GM19463 (cell line): ENCODE data around the gene KLHL6.
"Not testable (repeated sequence)": the region's sequence is repeated elsewhere in the genome, so short reads cannot be mapped to it uniquely, and the experiment has no call there.

Experiments
- ATAC-seq: cut with Tn5 transposase; IDR thresholded peaks from one replicate; pipeline ENCODE4 v1.9.1; 2021; ENCODE audit warnings: mild to moderate bottlenecking, moderate library complexity; ENCODE audit not compliant: unreplicated experiment

Gene KLHL6

DNA sequence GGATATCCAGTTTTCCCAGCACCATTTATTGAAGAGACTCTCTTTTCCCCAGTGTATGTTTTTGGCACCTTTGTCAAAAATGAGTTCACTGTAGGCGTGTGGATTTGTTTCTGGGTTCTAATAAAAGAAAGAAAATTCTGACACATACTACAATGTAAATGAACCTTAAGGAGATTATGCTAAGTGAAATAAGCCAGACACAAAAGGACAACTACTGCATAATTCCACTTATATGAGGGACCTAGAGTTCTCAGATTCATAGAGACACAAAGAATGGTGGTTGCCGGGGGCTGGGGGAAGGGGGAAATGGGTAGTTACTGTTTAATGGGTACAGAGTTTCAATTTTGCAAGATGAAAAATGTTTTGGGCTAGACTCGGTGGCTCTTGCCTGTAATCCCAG lies 14.7 kb upstream of the KLHL6 start:
- not testable (repeated sequence) for ATAC-seq

GRCh38 chr3:183566880-183567279 lies 11.4 kb upstream of the KLHL6 start:
- no peak for ATAC-seq

DNA sequence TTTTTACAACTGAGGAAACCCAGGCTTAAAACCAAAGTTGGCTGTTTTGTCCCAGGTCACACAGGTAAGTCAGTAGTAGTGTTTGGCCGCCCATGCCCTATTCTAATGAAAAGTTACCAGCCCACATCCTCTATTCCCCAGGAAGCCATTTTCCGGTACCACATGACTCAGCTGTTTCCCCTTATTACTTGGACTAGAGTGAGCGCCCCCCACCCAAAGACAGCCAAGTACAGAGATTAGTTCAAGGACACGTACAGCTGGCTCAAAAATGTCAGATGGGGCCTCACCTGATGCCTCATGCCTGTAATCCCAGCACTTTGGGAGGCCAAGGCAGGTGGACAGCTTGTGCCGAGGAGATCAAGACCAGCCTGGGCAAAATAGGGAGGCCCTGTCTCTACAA lies 8.5 kb upstream of the KLHL6 start:
- ATAC-seq: no peak

DNA sequence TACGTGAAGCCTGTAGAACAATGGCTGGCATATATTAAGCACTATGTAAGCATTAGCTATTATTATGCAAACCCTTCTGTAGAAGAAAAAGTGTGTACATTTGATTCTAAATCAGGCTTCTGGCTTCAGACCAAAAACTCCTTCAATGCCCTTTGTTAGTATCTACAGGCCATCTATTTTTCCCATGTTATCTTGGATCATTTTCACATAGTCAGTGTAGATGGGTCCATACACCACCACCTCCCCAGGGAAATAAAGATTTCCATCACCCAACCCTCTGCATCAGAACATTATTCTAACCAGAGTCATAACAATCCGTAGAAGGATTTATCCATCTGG lies 8.0 kb upstream of the KLHL6 start:
- ATAC-seq: no peak

DNA sequence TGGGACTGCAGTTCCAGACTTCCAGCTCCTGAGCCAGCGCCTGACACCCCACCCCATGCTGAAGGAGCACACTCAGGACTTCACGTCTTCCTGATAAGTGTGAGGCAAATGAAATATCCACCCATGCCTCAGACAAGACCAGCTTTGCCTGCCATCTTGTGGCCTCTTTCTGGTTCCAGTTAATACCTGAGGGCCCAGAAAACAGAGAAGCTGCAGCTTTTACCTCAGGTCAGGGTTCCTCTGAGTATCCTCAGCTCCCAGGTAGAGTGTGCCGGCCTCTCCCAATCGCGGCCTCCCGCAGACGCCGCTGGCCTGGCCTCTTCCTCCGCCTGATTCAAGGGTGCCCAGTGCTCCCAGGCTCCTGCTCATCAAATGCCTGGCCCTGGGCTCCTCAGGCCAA lies 5.1 kb upstream of the KLHL6 start:
- no peak for ATAC-seq

DNA sequence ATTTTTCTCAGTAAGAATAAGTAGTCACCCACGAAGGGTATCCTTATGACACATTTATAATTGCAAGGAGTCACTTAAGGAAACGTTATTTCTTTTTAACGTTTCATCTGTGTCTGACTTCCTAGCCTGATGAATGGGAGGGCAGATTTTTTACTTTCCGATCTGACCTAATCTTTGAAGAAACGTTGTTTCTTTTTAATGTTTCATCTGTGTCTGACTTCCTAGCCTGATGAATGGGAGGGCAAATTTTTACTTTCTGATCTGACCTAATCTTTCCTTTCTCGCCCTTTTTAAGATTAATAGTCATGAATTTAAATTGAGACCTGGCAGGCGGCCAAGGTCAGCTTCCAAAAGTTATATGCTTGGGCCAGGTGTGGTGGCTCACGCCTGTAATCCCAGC lies 3.0 kb upstream of the KLHL6 start:
- no peak for ATAC-seq

DNA sequence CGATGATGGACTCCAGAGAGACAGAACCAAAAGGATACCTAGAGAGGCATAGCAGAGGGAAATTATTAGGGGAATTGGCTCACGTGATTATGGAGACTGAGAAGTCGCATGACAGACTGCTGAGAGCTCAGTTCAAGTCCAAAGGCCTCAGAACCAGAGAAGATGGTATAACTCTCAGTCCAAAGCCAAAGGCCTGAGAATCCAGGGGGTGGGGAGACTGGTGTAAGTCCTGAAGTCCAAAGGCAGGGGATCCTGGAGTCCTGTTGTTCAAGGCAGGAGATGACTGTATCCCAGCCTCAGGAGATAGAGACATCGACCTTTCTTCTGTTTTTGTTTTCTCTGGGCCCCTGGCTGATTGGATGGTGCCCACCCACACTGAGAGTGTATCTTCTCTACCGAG lies 1.2 kb upstream of the KLHL6 start:
- no peak for ATAC-seq

DNA sequence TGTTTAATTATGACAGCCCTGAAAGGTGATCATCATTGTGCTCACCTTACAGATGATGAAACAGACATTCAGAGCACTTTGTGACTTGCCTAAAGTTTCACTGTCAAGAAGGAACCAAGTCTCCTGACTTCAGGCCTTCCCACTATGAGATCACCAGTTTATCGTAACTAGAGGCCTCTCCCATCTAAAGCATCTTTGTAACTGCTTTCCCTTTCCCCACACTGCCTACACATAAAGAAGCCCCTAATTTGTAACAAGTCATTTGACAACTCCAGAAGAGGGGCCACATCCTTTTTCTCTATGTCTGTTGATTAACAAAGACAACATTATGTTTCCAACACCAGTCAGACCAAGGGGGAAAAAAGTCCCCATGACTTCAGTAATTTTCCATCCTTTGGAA lies 1.1 kb downstream of the KLHL6 start:
- ATAC-seq: peak; percentile 40

DNA sequence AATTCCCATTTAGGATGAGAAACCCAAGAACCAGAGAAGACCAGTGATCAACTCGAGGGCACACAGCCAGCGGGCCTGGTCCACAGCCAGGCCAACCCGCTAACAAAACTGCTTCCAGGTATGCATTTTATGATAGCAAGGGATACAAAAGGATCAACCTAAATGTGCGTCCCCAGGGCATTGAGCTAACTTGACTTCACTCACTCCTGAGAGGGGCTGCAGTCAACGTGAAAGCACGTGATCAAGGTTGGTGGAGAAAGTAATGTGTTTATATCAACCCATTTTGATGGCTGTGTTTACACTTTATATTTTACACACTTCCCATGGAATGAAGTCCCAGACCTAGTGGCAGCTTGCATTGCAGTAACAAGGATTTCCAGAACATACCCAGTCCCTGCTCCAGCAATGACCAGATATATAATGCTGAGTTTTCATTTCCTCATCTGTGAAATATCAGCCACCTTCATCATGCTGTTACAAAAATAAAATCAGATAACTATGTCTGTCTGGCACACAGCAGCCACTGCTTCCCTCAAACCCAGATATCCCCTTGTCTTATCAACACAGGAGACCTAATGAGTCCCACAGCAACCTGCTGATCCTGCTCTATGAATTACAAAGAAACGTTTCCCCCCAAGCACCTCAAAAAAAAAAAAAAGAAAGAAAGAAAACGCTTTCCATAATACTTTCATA lies 2.0 kb downstream of the KLHL6 start:
- no peak for ATAC-seq

- no peak for ATAC-seq
Observed at GRCh38 chr3:183551930-183552329, 3.6 kb downstream of the KLHL6 start.

- ATAC-seq: no peak
Observed at GRCh38 chr3:183548262-183548769, 7.2 kb downstream of the KLHL6 start.

GRCh38 chr3:183546625-183547024 lies 8.9 kb downstream of the KLHL6 start:
- no peak for ATAC-seq

GRCh38 chr3:183545708-183546107 lies 9.8 kb downstream of the KLHL6 start:
- ATAC-seq: no peak

GRCh38 chr3:183542355-183542754 lies 13.2 kb downstream of the KLHL6 start:
- no peak for ATAC-seq

DNA sequence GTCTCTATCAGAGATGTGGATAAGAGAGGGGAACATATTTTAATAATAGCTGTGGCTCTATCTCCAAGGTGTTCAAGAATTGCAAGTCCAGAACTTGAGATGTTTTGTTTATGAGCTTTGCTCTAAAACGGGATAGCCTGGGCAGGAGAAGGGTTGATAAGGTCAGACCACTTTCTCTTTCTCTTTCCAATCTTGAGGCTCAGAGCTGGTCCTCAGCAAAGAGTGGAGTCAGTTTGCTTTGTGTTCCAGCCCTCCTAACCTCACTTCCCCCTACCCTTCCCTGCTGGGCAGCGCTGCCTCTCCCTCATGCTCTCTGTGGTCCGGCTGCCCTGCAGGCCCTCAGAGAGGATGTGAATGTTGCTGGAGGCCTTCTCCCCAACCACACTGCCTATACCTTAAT lies 13.8 kb downstream of the KLHL6 start:
- no peak for ATAC-seq

- no peak for ATAC-seq
Observed at GRCh38 chr3:183541235-183541655, 14.3 kb downstream of the KLHL6 start.

DNA sequence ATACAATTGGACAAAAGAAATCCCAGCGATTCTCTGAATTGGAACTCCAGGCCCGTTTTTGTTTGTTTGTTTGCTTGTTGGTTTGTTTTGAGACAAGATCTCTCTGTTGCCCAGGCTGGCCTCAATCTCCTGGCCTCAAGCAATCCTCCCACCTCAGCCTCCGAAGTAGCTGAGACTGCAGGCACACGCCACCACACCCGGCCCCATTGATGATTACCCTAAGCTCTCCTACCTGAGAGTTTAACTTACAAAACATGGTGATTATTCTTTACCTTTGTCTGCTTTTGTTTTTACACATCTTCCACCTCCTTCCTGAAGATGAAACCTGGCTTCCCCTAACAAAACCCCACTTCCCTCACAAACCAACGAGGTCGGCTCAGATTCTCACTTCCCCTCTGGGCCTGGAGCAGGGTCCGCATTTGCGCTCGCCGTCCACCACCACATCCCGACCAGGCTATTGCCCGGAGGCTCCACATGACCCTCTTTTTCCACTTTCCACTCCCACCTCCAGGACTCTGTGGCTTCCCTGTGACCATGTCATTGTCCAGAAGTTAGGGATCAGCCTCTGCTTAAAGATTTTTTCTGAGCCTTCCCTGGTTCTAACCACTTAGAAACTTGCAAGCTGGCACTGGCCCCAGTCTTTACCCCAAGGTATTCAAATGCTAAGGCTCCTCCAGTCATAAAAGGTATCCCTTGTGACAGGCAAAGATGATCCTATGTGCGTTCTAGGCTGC lies 14.8 kb downstream of the KLHL6 start:
- peak; percentile 28 for ATAC-seq

GRCh38 chr3:183539811-183540210 lies 15.7 kb downstream of the KLHL6 start:
- no peak for ATAC-seq

DNA sequence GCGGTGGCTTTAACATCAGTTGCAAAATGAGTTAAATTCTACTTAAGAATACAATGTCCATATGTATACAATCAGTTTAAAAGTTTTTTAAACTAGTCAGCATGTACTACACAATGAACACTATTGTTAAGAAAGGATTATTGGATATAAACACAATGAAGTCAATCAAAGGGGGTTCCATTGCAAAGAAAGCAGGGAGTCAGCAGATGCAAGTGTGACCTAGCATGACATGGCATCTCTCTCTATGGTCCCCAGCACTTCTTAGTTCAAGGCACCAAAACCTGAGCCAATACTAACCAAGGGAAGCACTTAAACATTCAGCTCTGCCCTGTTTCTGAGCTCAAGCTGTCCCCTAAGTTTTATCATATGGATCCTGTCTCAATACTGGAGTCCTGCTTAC lies 17.0 kb downstream of the KLHL6 start:
- no peak for ATAC-seq

- ATAC-seq: no peak
Observed at GRCh38 chr3:183537295-183537730, 18.2 kb downstream of the KLHL6 start.

DNA sequence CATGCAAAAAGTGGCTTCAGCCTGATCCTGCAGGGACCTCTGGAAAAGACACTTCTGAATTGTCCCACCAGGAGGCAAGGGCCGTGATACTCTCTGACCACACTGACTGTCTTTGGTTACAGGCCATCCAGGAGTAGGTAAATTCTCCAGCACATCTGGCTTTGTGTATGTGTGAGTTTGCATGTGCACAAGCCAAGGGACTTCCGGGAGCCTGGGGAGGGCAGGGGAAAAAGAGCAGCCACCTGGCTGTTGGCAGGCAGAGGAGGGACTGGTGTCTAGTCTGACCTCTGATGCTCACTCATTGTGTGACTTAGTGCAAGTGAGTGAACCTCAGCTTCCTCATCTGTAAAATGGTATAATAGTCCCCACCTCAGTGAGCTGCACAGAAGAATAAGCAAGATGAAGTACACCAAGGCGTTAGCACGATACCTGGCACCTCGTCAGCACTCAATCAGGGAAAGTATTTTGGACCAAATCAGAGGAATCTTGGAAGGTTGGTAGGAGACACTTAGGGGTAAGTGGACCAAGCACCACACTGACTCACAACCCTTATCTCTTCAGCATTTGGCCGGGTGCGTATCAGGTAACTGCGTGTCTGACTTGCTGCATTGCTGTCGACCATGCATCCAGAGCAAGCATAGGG lies 19.1 kb downstream of the KLHL6 start:
- ATAC-seq: peak; percentile 58

DNA sequence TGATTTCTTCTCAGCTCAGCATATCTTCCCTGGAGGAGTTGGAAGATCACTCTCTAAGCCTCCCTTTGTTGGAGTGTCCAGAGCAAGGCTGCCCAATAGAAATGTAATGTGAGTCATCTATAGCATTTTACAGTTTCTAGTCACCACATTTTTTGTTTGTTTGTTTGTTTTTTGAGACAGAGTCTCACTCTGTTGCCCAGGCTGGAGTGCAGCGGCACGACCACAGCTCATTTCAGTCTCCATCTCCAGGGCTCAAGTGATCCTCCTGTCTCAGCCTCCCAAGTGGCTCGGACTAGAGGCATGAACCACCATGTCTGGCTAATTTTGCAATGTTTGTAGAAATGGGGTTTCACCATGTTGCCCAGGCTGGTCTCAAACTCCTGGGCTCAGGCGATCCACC lies 21.3 kb downstream of the KLHL6 start:
- no peak for ATAC-seq
